DOHH2 (cell line): ENCODE measurements around the gene SLC5A11.

Experiments
- H3F3A ChIP-seq: fragments of 200-600 bp; sonication (generic), shearing (Covaris generic); 2 replicates; pipeline ENCODE4 v1.6.0; 2016; ENCODE audit warnings: antibody characterized with exemption, mild to moderate bottlenecking; ENCODE audit not compliant: control insufficient read depth, insufficient read depth
- H3K27ac ChIP-seq: fragments of 200-600 bp; sonication (generic); 2 replicates; pipeline ENCODE4 v1.5.1; 2014; ENCODE audit warnings: low read depth, mild to moderate bottlenecking, low read length, moderate library complexity
- H3K27me3 ChIP-seq: fragments of 200-600 bp; sonication (generic); 2 replicates; pipeline ENCODE4 v1.6.1; 2014; ENCODE audit warnings: mild to moderate bottlenecking, low read length, mixed read lengths; ENCODE audit not compliant: control insufficient read depth
- H3K36me3 ChIP-seq: fragments of 200-600 bp; sonication (generic); 2 replicates; pipeline ENCODE4 v1.6.1; 2014; ENCODE audit warnings: mild to moderate bottlenecking, low read length, moderate library complexity, mixed read lengths; ENCODE audit not compliant: control insufficient read depth
- H3K4me1 ChIP-seq: fragments of 200-600 bp; sonication (generic); 2 replicates; pipeline ENCODE4 v1.6.1; 2014; ENCODE audit warnings: mild to moderate bottlenecking, low read length, mixed read lengths; ENCODE audit not compliant: control insufficient read depth
- H3K4me2 ChIP-seq: fragments of 200-600 bp; sonication (generic); 2 replicates; pipeline ENCODE4 v1.6.0; 2014; ENCODE audit warnings: mild to moderate bottlenecking, low read length, moderate library complexity
- H3K4me3 ChIP-seq: fragments of 200-600 bp; sonication (generic); 2 replicates; pipeline ENCODE4 v1.5.1; 2014; ENCODE audit warnings: mild to moderate bottlenecking, low read length, mixed read lengths
- H3K79me2 ChIP-seq: fragments of 200-600 bp; sonication (generic); 2 replicates; pipeline ENCODE4 v1.6.1; 2014; ENCODE audit warnings: mild to moderate bottlenecking, low read length, mixed read lengths; ENCODE audit not compliant: control insufficient read depth
- H3K9me2 ChIP-seq: fragments of 200-600 bp; sonication (generic); replicated peaks from 2 replicates; pipeline ENCODE4 v1.6.1; 2014; ENCODE audit warnings: mild to moderate bottlenecking, low read length, mixed read lengths; ENCODE audit not compliant: control insufficient read depth
- H3K9me3 ChIP-seq: fragments of 200-600 bp; sonication (generic); 2 replicates; pipeline ENCODE4 v1.6.1; 2014; ENCODE audit warnings: antibody characterized with exemption, low read length, mixed read lengths; ENCODE audit not compliant: control insufficient read depth, insufficient read depth
- H4K20me1 ChIP-seq: fragments of 200-600 bp; sonication (generic); 2 replicates; pipeline ENCODE4 v1.6.0; 2014; ENCODE audit warnings: low read depth, mild to moderate bottlenecking, antibody characterized with exemption, low read length, moderate library complexity; ENCODE audit not compliant: control insufficient read depth, insufficient read depth
- CTCF ChIP-seq: fragments of 200-600 bp; sonication (generic); IDR thresholded peaks from one replicate; pipeline ENCODE4 v1.5.1; 2014; ENCODE audit warnings: antibody characterized with exemption, mild to moderate bottlenecking, low read depth, low read length; ENCODE audit not compliant: poor library complexity, severe bottlenecking
- EZH2phosphoT487 ChIP-seq: fragments of 200-600 bp; sonication (generic); IDR thresholded peaks from 2 replicates; pipeline ENCODE4 v1.6.1; 2017; ENCODE audit warnings: borderline replicate concordance, mild to moderate bottlenecking, antibody characterized with exemption, low read length, moderate library complexity, mixed read lengths

Gene SLC5A11

DNA sequence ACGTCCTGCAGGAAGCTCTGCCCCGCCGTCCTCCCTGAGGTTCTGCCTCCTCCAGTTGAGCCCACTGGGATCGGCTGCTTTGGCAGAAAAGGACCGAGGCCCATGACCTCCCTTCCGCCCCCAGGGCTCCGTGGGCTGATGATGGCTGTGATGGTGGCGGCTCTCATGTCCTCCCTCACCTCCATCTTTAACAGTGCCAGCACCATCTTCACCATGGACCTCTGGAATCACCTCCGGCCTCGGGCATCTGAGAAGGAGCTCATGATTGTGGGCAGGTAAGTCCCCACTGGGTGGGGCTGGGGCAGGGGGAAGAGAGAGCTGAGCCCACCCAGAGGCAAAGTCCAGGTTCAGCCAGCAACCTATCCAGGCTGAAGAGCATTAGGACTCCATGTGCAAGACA lies 61.1 kb downstream of the SLC5A11 start:
- H3K4me1 ChIP-seq, result no peaks in the 10 kb centered on the region
- no peak overlapping the region for H3K27ac ChIP-seq
- no peaks in the 10 kb centered on the region for H4K20me1 ChIP-seq
- no peaks in the 10 kb centered on the region for H3F3A ChIP-seq
- no peaks in the 10 kb centered on the region for H3K27me3 ChIP-seq
- no peak overlapping the region for H3K4me2 ChIP-seq
- H3K36me3 ChIP-seq, result no peaks in the 10 kb centered on the region
- H3K9me2 ChIP-seq, result no peaks in the 10 kb centered on the region
- TF ChIP-seq EZH2phosphoT487 (no peak), CTCF (no peak)
- H3K9me3 ChIP-seq, result no peaks in the 10 kb centered on the region
- no peaks in the 10 kb centered on the region for H3K79me2 ChIP-seq
- no peak overlapping the region for H3K4me3 ChIP-seq

- no peaks in the 10 kb centered on the region for H3K36me3 ChIP-seq
- H3K4me3 ChIP-seq, result no peak overlapping the region
- no peaks in the 10 kb centered on the region for H4K20me1 ChIP-seq
- no peaks in the 10 kb centered on the region for H3K9me2 ChIP-seq
- no peak overlapping the region for H3K27ac ChIP-seq
- H3K27me3 ChIP-seq, result no peaks in the 10 kb centered on the region
- no peak overlapping the region for H3K4me2 ChIP-seq
- no peaks in the 10 kb centered on the region for H3K4me1 ChIP-seq
- no peaks in the 10 kb centered on the region for H3K9me3 ChIP-seq
- no peaks in the 10 kb centered on the region for H3F3A ChIP-seq
- TF ChIP-seq CTCF (no peak), EZH2phosphoT487 (no peak)
- H3K79me2 ChIP-seq, result no peaks in the 10 kb centered on the region
Measured at GRCh38 chr16:24908716-24909115, 63.0 kb downstream of the SLC5A11 start.

GRCh38 chr16:24909856-24910255 lies 64.1 kb downstream of the SLC5A11 start:
- Histone ChIP-seq H3K36me3 (no peaks in the 10 kb centered on the region), H3K4me1 (no peaks in the 10 kb centered on the region), H3K79me2 (no peaks in the 10 kb centered on the region), H4K20me1 (no peaks in the 10 kb centered on the region), H3K4me2 (no peak overlapping the region), H3F3A (no peaks in the 10 kb centered on the region), H3K27me3 (no peaks in the 10 kb centered on the region), H3K9me3 (no peaks in the 10 kb centered on the region), H3K9me2 (no peaks in the 10 kb centered on the region), H3K27ac (no peak overlapping the region), H3K4me3 (no peak overlapping the region)
- TF ChIP-seq EZH2phosphoT487 (no peak), CTCF (no peak)

DNA sequence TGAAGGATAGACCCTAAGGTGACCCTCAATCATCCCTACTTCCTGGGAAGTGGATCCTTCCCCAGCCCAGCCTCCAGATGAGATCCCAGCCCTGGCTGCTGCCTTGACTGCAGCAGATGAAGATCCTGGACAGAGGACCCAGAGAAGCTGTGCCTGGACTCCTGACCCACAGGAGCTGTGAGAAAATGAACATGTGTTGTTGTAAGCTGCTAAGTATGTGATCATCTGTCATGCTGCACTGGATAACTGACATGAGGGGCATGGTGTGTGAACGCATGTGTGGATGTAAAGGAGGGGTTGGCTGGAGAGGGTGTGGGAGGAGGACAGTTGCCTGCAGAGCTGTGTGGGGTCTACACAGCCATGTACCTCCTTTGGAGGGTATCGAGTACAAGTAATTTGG lies 69.3 kb downstream of the SLC5A11 start:
- no peaks in the 10 kb centered on the region for H4K20me1 ChIP-seq
- TF ChIP-seq CTCF (no peak), EZH2phosphoT487 (no peak)

More for the DNA sequence above, 69.3 kb downstream of the SLC5A11 start:
- H3K36me3 ChIP-seq, result no peaks in the 10 kb centered on the region
- H3K27ac ChIP-seq, result no peak overlapping the region
- no peak overlapping the region for H3K4me3 ChIP-seq
- no peaks in the 10 kb centered on the region for H3F3A ChIP-seq
- no peaks in the 10 kb centered on the region for H3K9me2 ChIP-seq
- no peaks in the 10 kb centered on the region for H3K4me1 ChIP-seq
- H3K79me2 ChIP-seq, result no peaks in the 10 kb centered on the region
- no peaks in the 10 kb centered on the region for H3K9me3 ChIP-seq
- no peak overlapping the region for H3K4me2 ChIP-seq
- H3K27me3 ChIP-seq, result no peaks in the 10 kb centered on the region
